GM19372 (cell line): ENCODE data around the gene SH3BP5L.

ENCODE experiments used
- ATAC-seq: cut with Tn5 transposase; IDR thresholded peaks from one replicate; pipeline ENCODE4 v1.9.1; 2021; ENCODE audit warnings: mild to moderate bottlenecking, low read depth, moderate library complexity; ENCODE audit not compliant: unreplicated experiment

SH3BP5L gene

DNA sequence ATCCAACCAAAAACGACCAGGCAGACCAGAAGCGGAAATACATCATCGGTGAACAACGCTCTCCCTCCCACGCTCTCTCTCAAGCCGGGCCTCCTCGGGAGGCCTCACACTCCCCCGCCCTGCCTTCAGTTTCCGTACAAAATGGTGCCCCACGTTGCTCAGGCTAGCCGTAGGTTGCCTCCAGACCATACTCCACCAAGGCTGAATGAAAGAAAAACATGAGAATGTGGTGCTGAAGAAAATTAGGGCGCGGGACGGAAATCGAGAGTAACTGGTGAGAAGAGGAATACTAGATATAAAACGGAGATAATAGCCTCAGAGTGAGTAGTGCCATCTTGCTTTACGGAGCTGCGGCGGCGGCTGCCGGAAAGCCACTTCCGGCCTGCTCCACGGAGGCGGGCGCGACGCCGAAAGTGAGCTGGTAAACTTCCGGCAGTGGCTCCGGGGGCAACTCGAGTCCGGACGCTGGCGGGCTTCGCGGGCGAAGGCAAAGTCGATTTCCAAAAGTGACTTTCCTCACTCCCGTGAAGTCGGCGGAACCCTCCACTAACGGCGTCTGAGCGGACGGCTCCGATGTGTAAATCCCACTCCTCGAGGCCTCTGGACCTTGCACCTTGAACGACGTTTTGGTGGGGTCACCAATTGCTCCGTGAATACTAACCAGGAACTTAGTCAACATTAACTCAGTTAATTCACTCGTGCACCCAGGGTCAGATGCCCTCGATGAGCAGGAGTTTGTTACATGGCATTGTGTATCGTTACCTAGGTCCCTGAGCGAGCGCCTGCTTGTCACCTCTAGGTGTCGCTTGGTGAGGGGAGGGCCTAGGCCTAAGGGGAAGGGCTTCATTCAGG, at the start of gene SH3BP5L:
Gene SH3BP5L, minus strand, starts transcription at position 7 of the 852 bp plus-strand sequence. CDS start 980 bp downstream, outside the sequence.
- peak; percentile 83 for ATAC-seq

DNA sequence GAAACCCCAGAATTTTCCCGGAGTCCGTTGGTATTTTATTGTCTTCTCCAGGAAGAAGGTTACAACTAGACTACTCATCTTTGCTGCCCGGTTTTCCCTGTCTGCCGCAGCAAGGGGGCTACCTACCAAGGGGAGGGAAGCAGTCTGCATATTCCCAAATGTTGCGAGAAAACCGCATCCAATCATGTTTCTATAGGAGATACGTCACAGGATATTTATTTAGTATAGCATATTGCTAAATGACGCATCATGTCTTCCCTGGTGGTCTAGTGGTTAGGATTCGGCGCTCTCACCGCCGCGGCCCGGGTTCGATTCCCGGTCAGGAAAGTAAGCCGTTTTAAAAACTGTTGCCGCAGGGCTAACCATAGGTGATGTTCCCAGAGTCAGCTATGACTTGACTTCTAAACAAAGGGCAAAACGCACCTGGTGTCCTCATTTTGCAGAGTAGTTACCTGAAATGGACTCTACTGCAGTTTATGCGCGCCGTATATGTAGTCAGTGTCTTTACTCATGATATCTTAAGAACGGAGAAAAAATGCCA, 48.3 kb upstream of the SH3BP5L start:
- peak; percentile 52 for ATAC-seq

DNA sequence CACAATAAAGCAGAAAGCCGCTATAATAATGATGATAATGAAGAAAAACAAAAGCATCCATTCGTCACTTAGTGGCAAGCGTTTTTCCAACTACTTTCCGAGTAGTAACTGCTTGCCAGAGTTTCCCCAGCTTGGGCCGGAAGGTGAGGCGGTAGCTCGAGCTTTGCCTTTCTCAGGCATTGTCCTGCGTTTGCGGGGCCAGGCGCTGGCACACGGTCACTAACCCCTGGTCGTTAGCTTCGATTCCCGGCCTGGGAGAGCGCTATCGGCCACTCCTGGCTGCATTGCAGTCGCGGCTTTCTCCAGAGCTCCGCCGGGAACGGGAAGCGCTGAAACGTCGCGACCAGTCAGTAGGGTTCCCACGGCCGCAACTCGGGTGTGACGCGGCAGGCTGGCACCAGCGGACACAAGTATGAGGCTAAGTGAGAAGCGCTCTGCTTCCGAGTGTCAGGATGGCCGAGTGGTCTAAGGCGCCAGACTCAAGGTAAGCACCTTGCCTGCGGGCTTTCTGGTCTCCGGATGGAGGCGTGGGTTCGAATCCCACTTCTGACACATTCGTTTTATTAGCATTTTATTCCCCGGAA, 47.8 kb upstream of the SH3BP5L start:
- peak; percentile 73 for ATAC-seq

DNA sequence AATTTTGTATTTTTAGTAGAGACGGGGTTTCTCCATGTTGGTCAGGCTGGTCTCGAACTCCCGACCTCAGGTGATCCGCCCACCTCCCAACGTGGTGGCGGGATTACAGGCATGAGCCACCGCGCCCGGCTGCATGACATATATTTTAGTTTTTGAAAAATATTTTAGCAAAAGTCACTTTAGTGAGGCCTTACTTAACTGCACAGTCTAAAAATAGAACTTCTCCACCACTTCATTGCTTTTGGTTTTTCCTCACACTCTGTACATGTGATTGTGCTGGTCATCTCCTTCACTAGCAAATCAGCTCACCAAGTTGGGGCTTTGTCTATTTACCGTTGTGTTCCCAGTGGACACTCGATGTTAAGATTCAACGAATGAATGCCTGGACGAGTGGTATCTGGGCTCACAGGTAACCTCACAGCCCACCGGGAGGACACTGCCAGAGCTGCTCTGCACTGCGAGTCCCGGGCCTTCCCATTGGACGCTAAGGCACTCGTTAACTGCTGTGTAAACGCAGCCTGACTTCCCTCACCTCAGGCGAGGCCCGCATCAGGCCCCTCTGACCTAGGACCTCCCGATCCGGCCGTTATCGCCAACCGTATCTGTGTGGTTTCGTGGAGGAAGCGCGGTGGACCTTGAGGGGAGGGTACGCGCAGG, 47.2 kb upstream of the SH3BP5L start:
- peak; percentile 39 for ATAC-seq

DNA sequence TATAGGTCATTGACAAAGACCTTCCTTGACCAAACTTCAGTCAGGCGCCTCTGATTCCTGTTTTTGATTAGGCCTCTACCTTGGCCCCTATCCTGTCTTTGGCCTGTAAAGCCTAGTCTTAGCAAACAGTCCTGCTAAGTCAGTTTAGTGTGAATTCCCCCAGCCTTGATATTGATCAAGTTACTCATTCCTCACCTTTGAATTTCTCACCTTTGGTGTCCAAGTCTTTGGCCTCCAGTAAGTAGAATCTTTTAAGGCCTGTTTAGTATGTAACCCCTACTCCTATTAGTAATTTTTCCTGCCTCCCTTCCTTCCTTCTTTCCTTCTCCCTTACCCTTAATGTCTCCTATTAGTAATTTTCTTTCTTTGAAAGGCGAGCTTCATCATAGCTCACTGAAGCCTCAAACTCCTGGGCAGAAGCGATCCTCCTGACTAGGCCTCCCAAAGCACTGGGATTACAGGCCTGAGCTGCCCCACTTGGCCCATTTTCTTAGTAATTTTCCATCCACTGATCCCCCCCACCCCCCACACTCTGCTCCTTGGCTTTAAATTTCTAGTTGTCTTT, 46.2 kb upstream of the SH3BP5L start:
- no peak for ATAC-seq

DNA sequence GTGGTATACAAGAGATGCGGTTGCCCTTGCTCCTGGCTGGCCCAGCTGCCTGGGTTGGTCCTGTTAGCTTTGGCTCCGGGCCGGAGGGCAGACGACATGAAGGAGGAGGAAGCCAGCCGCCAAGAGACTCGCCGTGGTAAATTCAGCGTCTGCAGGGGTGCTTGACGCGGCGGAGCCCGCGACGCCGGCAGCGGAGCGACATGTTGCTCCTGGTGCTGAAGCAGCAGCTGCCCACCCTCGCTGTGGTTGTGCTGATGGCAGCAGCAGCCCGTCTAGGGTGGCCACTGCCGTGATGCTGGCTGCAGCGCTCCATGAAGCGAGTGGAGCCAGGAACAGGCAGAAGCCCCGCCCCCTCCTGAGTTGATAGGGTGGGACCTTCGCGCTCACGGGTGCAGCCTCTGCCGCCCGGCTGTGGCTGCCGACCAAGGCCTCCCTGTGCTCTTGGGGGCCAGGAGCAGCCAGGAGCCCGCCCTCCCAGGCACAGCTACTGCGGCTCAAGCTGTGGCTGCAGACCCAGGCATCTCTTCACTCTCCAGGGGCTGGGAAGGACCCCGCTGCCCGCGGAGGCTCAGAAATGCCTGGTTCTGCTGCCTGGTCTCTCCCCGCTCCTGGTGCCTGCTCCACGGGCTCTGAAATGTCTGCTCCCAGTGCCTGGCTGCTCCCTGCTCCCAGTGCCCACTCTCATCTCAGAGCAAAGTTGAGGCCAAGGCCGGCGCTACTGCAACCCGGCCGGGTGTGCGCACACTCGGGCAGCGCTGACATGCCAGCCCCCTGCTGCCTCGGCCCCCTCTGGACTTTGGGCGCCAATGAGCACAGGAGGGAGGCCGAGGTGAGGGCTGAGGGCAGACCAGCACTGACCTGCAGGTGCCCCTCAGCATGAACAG, 37.5 kb upstream of the SH3BP5L start:
- ATAC-seq: peak; percentile 64

DNA sequence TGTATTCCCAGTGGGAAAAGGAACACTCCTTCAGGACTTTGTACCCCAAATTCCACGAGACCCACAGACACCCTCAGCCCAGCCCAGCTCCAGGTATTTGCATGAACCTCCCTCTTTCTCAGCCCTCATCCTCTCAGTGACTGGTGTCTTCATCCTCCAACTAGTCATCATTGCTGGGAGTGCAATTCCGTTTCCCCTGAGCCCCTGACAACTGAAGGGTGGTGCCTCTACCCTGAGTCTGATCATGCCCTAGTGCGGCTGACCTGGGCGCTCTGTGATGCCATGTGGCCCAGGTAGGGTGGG, 36.9 kb upstream of the SH3BP5L start:
- ATAC-seq: peak; percentile 4

DNA sequence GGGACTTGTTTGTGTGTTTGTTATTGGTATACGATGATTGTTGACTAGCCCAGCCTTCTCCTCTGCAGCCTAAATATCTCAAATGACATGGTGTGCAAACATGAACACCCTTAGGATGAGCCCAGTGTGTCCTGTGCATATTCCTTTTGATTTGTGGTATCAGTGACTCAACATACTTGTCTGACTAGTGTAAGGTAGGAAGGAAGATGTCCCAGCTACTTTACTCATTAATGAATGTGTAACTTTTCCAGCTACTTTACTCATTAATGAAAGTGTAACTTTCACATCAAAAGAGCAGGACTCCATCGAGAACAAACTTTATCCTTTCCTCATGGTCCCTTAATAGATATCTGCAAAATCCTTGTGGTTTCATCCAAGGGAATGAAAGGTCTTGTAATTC, 35.9 kb upstream of the SH3BP5L start:
- ATAC-seq: no peak

DNA sequence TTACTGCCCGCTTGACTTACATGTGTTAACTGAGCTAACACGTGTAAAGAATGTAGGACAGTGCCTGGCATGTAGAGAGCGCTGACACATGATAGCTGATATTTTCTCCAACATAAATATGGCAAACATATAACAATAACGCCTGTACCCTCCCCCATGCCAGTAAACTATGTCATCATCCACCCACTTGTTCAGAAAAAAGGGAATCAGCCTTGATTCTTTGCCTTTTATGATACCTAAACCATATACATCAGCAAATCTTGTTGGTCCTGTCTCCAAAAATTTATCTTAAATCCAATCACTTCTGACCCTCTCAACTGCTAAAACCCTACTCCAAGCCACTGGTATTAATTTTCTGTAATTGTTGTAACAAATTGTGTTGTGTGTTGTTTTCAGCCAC, 34.3 kb upstream of the SH3BP5L start:
- ATAC-seq: no peak

DNA sequence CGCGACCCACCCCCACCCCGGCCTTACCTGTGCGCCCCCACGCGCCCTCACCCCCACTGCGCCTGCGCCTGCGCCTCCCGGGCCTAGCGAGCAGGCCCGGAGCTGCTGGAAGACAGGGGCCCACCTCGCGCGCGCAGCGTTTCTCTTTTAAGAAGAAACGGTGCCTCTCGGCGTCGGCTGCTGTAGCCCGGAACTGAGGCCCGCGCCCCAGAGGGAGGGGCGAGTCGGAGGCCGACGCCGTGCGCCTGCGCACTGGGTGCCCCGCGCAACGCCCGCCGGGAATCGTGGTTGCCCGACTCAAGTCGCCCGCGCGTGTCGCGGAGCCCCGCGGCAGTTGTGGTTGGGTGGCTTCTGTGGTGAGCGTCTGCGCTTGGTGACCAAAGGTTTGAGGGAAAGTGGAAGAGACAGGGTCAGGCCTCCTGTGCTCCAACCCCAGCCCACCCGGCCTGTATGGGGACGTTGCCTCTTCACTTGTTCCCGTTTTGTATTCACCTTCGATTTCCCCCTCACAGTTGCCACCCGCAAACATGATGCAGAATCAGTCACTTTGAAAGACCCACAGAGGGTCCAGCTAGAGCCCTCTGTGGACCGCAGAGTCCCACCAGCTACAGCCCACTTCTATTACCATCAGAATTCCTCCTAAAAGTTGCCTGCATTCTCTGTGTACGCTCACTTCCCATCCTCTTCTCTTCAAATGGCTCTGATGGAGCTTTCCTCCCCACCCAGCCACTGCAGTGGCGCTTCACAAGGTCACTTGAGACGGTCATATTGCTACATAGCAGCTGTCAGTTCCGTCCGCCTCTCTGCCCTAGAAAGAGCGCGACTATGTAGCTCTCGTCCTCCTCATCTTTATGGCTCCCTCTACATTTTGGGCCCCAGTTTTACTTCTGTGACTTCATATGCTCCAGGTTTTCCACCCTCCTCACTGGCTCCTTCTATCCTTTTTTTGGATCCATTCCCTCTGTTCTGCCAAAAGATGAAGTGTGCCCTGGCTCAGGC, 33.5 kb upstream of the SH3BP5L start, which contains the start of gene ZNF692:
Gene ZNF692, minus strand, starts transcription at position 195 of the 999 bp plus-strand sequence. CDS start 776 bp downstream, outside the sequence.
- ATAC-seq: peak; percentile 61

DNA sequence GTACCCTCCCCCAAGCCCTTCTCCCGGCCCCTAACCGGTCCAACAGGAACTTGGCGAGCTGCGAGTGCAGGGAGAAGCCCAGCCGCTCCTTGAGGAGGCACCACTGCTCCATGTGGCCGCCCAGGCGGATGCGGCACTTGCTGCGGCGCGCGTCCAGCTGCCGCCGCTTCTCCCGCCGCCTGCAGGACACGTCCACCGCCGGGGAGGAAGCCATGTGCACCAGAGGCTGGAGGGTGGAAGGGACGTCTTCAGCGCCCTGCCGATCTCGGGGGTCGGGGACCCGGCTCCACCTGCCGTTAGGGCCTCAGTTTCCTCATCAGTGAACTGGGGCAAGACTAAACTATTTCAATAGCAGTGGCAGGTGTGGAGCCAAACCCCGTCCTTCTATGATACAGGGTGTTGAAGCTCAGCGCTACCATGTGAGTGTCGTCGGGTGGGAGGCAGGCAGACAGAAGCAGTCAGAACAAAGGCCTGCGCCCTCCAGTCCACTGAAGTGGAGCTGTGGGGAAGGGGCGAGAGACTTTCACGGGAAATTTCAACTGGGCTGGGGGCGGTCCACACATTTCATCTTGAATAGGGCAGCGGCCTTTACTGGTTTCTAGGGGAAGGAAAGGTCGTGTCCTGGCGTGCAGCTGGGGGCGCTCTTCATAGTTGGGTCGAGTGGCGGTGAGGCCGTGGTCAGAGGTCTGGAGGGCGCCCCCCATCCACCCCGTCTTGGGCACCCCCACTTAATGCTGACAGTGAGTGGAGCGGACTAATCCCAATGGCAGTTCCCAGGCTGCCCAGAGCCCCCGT, 32.6 kb upstream of the SH3BP5L start:
- ATAC-seq: peak; percentile 34

DNA sequence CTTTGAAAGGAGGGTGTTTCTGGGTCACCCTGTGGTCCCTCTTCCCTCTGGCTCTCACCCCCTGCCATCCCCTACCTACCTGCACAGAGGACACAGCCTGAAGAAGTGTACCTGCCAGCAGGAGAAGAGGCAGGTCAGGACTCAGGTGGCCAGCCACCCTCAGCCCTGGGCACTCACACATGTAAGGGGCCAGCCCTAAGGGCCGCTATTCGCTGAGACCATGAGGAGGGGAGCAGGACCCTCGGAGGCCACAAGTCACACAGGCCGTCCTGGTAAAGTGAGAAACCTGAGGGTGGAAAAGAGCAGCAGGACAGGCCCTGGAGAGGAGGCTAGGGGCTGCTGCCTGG, 32.0 kb upstream of the SH3BP5L start:
- ATAC-seq: no peak

DNA sequence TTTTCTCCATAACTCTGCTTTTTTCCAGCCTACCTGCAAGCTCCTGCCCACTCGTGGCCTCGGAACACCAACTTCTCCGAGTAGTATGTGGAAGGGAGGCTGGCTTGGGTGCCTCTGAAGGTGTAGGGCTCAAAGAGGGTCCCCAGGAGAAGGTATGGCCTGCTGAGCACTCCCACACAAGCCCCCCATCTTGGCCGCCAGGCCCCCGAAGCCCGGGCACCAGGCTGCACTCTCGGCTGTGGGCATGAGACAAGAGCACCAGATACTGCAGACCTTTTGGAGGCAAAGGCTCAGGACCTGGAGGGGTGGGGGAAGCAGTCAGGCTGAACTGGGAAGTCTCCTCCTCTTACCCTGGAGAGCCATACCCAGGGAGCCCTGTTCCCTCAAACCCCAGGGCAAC, 31.5 kb upstream of the SH3BP5L start:
- no peak for ATAC-seq

DNA sequence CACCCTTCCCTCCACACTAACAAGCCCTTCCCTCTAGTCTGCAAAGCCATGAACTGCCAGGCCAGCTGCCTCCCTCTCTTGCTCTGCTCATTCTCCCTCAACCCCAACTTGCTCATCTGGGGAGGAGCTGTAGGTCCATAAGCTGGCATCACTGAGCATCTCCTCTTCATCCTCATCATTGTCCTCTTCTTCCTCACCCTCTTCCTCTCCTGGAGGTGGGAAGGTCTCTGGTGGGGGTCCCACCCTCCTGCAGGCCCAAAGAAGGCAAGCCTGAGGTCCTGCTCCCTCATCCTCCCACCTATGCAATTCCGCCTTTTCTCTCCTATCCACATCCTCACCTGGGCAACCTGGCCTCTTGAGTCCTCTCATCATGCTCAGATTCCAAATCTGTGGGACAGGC, 30.5 kb upstream of the SH3BP5L start:
- ATAC-seq: no peak

DNA sequence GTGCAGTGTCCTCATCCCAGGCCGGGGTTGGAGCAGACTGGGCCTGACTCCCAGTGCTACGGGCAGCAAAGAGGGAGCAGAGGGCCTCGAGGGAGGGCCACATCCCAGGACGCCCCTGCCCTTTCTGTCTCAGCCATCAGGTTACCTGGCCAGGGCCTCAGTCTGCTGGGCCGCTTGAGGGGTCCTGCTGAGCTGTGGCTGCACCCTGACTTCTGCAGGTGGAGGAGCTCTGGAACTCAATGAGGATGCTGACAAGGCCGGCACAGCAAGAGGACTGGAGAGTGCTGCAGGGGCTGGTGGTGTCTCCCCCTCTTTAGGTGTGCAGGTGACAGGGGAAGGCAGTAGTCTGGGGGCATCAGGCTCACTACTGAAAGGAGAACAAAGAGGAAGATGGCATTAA, 29.9 kb upstream of the SH3BP5L start:
- no peak for ATAC-seq

DNA sequence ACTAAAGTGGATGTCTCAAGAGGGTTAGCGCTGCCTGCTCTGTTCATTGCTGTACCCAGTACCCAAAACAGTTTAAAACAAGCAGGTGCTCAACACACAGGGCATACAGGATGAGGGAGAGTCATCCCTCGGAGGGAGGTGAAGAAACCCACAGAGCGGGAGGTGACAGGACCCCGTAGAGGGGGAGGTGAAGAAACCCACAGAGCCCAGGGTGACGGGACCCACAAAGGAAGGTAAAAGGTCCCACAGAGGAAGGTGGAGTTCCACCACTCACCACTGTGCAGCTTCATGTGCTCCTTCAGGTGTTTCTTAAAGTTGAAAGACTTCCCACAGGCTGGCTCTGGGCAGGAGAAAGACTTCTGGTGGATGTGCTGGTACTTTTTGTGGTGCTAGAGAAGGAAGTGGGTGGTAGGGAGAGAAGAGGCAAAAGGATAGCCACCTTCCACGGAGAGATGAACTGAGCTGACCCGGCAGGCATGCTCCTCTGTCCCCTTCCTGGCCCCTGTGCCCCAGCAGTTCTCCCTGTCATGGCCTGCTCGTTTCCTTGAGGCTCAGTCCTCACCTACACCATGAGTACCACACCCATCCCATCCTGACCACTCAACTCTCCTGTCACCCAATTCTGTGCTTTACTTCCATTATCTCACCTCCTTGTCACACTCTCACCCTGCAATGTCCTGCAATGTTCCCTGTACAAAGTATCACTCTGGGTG, 28.1 kb upstream of the SH3BP5L start:
- ATAC-seq: no peak
